DMS 273 (cell line): ENCODE results near the gene QRICH2.
"Not testable (repeated sequence)": the region's sequence is repeated elsewhere in the genome, so short reads cannot be mapped to it uniquely, and the experiment has no call there.

Source experiments
- DNase-seq: peaks from one replicate; lab custom pipeline; 2025; ENCODE audit not compliant: unreplicated experiment; lab: John Stamatoyannopoulos, UW

Gene QRICH2

GRCh38 chr17:76307966-76308338 lies at the start of gene QRICH2:
QRICH2 (minus strand) TSS chr17:76308276; CDS start chr17:76307998, 278 bp downstream.
- no peak for DNase-seq

- no peak for DNase-seq
Observed at GRCh38 chr17:76357597-76358158, 49.6 kb upstream of the QRICH2 start.

DNA sequence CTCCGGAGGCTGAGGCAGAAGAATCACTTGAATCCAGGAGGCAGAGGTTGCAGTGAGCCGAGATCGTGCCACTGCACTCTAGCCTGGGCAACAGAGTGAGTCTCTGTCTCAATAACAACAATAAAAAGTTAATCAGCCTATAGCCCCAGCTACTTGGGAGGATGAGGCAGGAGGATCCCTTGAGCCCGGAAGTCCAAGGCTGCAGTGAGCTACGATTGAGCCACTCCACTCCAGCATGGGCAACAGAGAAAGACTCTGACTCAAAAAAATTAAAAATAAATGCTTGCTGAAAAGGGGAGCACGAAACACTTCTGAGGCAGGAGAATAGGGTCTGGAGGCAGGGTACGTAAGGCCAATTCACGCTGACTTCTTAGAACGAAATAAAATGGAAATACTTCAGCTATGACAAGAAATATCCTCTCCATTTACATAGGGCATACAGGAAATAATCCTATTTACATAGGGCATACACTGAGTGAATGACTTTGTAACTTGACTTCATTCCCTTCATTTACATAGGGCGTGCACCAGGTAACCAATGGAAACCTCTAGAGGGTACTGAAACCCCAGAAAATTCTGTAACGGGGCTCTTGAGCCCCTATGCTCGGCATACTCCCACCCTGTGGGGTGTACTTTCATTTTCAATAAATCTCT lies 48.9 kb upstream of the QRICH2 start:
- no peak for DNase-seq

DNA sequence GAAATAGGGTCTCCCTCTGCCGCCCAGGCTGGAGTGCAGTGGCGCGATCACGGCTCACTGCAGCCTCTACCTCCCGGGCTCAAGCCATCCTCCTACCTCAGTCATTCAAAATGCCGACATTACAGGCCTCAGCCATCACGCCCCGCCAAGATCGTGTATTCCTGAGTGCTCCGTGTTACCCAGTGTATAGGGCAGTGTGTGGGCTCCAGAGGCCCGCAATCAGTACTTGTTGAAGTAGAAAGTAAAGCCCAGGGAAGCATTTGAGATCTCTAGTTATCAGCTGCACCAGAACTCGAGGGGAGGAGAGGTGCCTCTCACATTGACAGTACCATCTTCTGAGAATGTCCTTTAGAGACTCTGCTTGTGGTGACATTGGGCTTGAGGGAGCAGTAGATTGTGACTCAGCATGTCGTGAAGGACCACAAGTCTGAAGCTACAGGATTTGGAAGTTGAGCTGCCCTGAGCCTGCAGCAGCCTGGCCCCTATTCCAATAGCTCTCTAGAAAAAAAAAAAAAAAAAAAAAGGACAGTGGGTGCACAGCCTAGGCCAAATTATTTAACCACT lies 46.8 kb upstream of the QRICH2 start:
- DNase-seq, result peak; percentile 27

GRCh38 chr17:76354317-76354729 lies 46.2 kb upstream of the QRICH2 start:
- DNase-seq, result no peak

DNA sequence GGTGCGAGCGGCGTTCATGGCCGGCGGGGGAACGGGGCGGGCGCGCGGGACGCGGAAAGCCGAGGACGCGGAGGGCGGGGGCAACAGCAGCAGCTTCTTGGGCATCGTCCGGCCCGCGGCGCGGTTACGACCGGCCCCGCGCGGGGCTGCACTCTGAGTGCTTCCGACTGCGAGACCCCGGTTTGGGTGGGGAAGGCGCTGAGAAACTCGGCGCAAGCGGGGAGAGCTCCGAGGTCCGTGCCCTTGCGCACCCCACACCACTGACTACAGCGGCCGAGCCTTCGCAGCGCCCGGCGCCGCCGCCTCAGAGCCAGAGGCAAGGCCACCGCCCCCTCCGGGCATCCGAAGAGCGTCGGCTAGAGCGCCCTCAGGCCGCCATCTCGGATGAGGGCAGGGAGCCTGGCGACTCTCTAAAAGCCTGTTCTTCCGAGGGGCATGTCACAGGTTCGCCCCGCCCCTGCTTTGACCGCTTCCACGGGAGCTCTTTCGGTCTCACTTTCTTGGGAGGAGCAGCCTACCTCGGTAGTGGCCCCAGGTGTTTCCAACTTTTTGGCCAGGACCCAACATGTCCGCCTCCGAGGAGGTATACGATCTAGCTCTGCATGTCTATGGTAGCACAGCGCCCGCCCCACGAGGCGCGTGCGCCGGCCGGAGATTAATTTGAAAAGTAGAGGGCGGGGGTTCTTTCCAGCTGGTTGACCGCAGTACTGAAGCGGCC lies 45.7 kb upstream of the QRICH2 start, which contains the start of gene PRPSAP1:
TSS of gene PRPSAP1 (minus strand) at position 318 of the 718 bp plus-strand sequence. CDS start at position 105, 213 bp downstream.
- peak; percentile 96 for DNase-seq

DNA sequence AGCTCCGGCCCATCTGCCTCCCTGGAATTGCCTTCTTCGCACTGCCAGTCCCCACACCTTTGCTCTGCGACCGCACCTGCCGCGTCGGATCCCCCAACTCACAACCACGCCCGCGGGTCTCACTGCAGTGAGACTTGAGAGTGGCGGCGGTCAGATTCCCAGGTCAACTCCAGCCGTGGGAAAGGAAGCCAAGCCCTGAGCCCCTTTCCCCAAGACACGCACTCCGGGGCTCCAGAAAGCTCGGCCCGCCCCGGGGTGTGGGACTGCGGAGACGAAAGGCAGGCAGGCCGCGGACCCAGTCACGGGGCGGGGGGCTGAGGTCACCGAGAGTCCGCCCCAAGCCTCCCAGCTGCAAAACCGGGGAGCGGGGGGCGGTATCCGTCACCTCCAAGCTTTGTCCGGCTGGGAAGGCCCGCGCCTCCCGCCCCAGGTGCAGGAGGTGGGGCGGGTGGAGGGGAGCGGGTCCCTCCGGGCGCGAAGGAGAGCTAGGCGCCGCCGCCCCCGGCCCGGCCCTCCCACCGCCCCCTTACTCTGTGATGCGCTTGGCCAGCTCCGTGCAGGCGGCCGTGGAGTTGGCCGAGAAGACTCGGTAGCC lies 45.0 kb upstream of the QRICH2 start:
- DNase-seq, result peak; percentile 51

DNA sequence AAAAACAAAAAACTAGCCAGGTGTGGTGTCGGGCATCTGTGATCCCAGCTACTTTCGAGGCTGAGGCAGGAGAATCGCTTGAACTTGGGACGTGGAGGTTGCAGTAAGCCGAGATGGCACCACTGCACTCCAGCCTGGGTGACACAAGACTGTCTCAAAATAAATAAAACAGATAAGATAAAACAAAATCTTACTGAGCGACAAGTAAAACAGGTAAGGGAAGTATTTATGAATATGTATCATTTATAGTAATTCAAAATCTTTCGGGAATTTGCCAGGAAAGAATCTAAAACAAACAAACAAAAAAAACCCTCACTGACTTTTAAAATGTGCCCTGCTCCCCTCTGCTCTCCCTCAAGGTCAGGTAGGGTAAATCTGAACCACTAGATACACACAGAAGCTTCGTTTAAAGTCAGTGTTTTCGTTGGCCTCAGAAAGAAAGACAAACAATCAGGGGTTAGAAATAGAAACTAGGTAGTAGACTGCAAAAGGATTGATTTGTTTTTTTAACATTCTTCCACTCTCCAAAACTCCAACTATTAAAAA lies 43.5 kb upstream of the QRICH2 start:
- DNase-seq, result no peak

GRCh38 chr17:76350463-76350862 lies 42.4 kb upstream of the QRICH2 start:
- no peak for DNase-seq

- DNase-seq, result not testable (repeated sequence)
Observed at GRCh38 chr17:76346936-76347335, 38.9 kb upstream of the QRICH2 start.

DNA sequence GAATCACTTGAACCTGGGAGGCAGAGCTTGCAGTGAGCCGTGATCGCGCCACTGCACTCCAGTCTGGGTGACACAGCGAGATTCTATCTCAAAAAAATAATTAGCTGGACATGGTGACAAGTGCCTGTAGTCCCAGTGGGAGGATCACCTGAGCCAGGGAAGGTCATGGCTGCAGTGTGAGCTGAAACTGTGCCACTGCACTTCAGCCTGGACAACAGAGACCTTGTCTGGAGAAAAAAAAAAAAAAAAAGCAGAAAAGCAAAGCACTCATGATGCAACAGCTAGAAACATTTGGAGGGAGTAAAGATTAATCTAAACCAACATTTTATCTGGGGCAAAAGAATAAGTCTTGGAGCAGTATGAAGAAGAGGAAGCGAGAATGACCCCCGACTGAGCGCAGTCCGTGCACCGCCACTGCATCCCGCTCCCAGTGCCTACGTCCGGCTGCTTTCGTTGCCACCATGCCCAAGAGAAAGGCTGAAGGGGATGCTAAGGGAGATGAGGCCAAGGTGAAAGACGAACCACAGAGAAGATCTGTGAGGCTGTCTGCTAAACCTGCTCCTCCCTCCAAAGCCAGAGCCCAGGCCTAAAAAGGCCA lies 37.4 kb upstream of the QRICH2 start:
- no peak for DNase-seq

DNA sequence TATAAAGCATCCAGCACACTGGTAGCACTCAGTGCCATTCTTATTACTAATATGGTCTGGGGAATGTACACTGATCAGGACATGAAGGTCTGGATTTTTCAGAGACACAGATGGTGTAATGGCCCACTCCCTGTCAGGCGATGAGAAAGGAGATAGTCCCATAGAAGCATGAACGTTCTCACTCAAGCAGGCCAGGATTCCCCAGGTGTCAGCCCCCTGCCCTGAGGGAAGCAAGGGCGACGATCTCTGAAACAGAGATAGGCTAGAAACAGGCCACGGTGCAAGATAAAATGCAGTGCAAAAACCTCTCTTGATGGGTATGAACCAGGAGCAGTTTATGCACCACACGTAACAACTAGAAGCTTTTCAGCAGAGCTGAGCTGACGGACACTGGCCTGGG lies 35.0 kb upstream of the QRICH2 start:
- DNase-seq, result no peak

GRCh38 chr17:76341301-76341700 lies 33.2 kb upstream of the QRICH2 start:
- DNase-seq, result no peak

DNA sequence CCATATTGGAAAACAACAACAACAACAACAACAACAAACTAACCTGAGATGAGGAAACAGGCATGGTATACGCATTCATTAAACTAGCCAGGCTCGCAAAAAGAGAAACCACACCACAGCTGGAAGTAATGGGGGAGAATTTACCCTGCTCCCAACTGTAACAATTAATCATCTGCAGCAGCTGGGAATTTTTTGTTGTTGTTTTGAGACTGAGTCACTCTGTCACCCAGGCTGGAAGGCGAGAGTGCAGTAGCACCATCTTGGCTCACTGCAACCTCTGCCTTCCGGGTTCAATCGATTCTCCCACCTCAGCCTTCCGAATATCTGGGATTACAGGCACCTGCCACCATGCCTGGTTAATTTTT lies 29.3 kb upstream of the QRICH2 start:
- DNase-seq, result no peak

- no peak for DNase-seq
Observed at GRCh38 chr17:76336756-76337412, 28.8 kb upstream of the QRICH2 start.

GRCh38 chr17:76335716-76336381 lies 27.8 kb upstream of the QRICH2 start:
- no peak for DNase-seq

GRCh38 chr17:76333673-76334505 lies 25.8 kb upstream of the QRICH2 start:
- DNase-seq, result no peak

DNA sequence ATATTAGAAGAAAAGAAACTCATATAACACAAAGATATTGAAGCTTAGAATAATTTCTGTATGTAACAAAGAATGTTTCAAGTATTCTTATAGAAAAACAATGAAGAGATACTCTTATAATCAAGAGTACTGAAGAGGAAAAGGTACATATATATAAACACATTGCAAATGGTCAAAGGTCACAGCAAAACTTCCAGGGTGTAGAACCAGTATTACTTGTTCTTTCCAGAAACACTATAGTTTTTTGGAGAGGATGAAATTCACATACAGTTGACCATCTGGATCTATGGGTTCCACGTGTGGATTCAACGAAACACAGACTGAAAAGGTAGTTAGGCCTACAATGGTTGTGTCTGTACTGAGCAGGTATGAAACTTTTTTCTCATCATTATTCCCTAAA lies 23.0 kb upstream of the QRICH2 start:
- DNase-seq, result no peak

DNA sequence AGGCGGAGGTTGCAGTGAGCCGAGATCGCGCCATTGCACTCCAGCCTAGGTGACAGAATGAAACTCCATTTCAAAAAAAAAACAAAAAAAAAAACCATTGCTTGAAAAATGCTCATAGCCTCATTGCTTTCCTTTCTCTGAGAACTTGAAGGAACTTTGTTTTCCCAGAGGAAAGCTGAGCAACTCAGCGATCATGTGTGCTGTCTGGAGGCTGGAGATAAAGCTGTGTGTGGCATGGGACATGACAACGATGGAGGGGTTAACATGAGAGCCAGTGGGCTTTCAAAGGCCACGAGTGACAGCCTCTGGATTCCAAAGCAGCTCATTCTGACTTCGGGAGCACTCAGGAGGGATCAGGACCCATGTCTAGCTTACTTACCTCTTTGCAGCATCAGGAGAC lies 21.6 kb upstream of the QRICH2 start:
- DNase-seq, result no peak
